Loucy (cell line): ENCODE results near the gene G6PC1.

ENCODE experiments used
- H2AFZ ChIP-seq: fragments of 200-600 bp; sonication (generic); 2 replicates; pipeline ENCODE4 v1.6.0; 2016; ENCODE audit warnings: antibody characterized with exemption, mild to moderate bottlenecking, low read length, moderate library complexity
- H3F3A ChIP-seq: fragments of 200-600 bp; 2 replicates; pipeline ENCODE4 v1.6.0; 2016; ENCODE audit warnings: antibody characterized with exemption, low read depth, mild to moderate bottlenecking
- H3K27me3 ChIP-seq: fragments of 200-600 bp; sonication (generic); 2 replicates; pipeline ENCODE4 v1.6.1; 2014; ENCODE audit warnings: low read length, mild to moderate bottlenecking; ENCODE audit not compliant: insufficient read depth, poor library complexity, severe bottlenecking
- H3K36me3 ChIP-seq: fragments of 200-600 bp; sonication (generic); 2 replicates; pipeline ENCODE4 v1.6.1; 2016; ENCODE audit warnings: low read length; ENCODE audit not compliant: insufficient read depth
- H3K4me1 ChIP-seq: fragments of 200-600 bp; sonication (generic); 2 replicates; pipeline ENCODE4 v1.5.1; 2014; ENCODE audit warnings: low read length, mild to moderate bottlenecking; ENCODE audit not compliant: insufficient read depth, poor library complexity, severe bottlenecking
- H3K4me2 ChIP-seq: fragments of 200-600 bp; sonication (generic); 2 replicates; pipeline ENCODE4 v1.6.0; 2014; ENCODE audit warnings: antibody characterized with exemption, low read length, low read depth, mild to moderate bottlenecking; ENCODE audit not compliant: poor library complexity, severe bottlenecking
- H3K4me3 ChIP-seq: fragments of 200-600 bp; sonication (generic); 2 replicates; pipeline ENCODE4 v1.5.1; 2014; ENCODE audit warnings: low read length, mild to moderate bottlenecking, mixed read lengths; ENCODE audit not compliant: poor library complexity, severe bottlenecking
- H3K79me2 ChIP-seq: fragments of 200-600 bp; sonication (generic); 2 replicates; pipeline ENCODE4 v1.6.1; 2014; ENCODE audit warnings: low read length; ENCODE audit not compliant: insufficient read depth
- H3K9ac ChIP-seq: fragments of 200-600 bp; sonication (generic); 2 replicates; pipeline ENCODE4 v1.6.0; 2014; ENCODE audit warnings: mild to moderate bottlenecking, low read depth, low read length, moderate library complexity; ENCODE audit not compliant: poor library complexity, severe bottlenecking
- H3K9me2 ChIP-seq: fragments of 200-600 bp; sonication (generic); replicated peaks from 2 replicates; pipeline ENCODE4 v1.6.1; 2016; ENCODE audit warnings: low read depth, low read length, mixed read lengths
- H3K9me3 ChIP-seq: fragments of 200-600 bp; sonication (generic); 2 replicates; pipeline ENCODE4 v1.6.1; 2014; ENCODE audit warnings: mild to moderate bottlenecking, antibody characterized with exemption, low read length, low read depth; ENCODE audit not compliant: insufficient read depth
- H4K20me1 ChIP-seq: fragments of 200-600 bp; sonication (generic); 2 replicates; pipeline ENCODE4 v1.6.0; 2014; ENCODE audit warnings: antibody characterized with exemption, low read length, mild to moderate bottlenecking; ENCODE audit not compliant: insufficient read depth, poor library complexity, severe bottlenecking
- CTCF ChIP-seq: fragments of 200-600 bp; sonication (generic); conservative IDR thresholded peaks from 2 replicates; pipeline ENCODE4 v1.5.1; 2014; ENCODE audit warnings: mild to moderate bottlenecking, antibody characterized with exemption, low read length
- EZH2phosphoT487 ChIP-seq: fragments of 200-600 bp; IDR thresholded peaks from 2 replicates; pipeline ENCODE4 v1.6.1; 2018; ENCODE audit warnings: antibody characterized with exemption, mild to moderate bottlenecking, moderate library complexity, borderline replicate concordance

The G6PC1 gene

GRCh38 chr17:42852351-42852750 lies 48.2 kb upstream of the G6PC1 start:
- Histone ChIP-seq H3K4me2 (no peak overlapping the region), H3K4me3 (no peak overlapping the region), H4K20me1 (no peaks in the 10 kb centered on the region), H3F3A (no peaks in the 10 kb centered on the region), H3K27me3 (no peaks in the 10 kb centered on the region), H3K36me3 (no peaks in the 10 kb centered on the region), H3K79me2 (no peaks in the 10 kb centered on the region), H3K9me3 (no peaks in the 10 kb centered on the region), H2AFZ (no peak overlapping the region), H3K9ac (no peak overlapping the region), H3K4me1 (no peaks in the 10 kb centered on the region), H3K9me2 (no peaks in the 10 kb centered on the region)
- TF ChIP-seq CTCF (no peak), EZH2phosphoT487 (no peak)

DNA sequence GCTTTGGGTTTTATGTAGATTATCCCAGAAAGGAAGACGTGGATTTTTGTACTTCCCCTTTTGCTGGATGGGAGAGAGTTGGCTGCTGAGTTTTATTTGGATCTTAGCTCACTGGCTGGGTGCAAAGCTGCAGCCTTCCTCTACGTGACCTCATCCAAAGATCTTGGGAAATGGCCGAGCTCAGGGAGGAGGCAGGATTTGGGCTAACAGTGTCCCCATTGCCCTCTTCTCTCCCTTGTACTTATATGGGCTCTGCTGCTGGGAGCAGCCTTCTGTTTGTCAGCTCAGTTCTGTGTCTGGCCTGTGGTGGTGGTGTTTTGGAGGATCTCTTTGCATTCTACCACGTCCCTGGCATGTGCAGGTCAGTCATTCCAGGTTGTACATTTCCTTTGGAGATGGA lies 47.6 kb upstream of the G6PC1 start:
- Histone ChIP-seq H3K9ac (no peak overlapping the region), H3K27me3 (no peaks in the 10 kb centered on the region), H3K4me3 (no peak overlapping the region), H3K79me2 (no peaks in the 10 kb centered on the region), H3K4me2 (no peak overlapping the region), H3F3A (no peaks in the 10 kb centered on the region), H3K36me3 (no peaks in the 10 kb centered on the region), H2AFZ (no peak overlapping the region), H4K20me1 (no peaks in the 10 kb centered on the region), H3K9me3 (no peaks in the 10 kb centered on the region), H3K4me1 (no peaks in the 10 kb centered on the region), H3K9me2 (no peaks in the 10 kb centered on the region)
- TF ChIP-seq EZH2phosphoT487 (no peak), CTCF (no peak)

DNA sequence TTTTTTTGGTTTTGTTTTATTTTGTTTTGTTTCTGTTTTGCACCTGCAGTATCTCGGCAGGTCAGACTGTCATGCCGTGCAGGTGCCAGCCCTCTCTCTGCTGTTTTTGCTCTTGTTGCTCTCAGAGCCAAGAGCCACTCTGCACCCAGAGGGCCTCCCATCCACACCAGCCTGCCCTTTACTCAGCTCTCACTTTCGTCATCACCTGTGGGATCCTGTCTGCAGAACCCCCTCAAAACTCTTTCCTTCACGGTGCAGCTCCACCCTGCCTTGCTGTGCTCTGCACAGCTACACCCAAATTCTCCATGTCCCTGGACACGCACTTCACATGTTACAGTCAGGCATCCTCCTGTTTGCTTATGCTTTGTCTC lies 47.0 kb upstream of the G6PC1 start:
- Histone ChIP-seq H3K4me3 (no peak overlapping the region), H3K4me1 (no peaks in the 10 kb centered on the region), H2AFZ (no peak overlapping the region), H3K9ac (no peak overlapping the region), H3K36me3 (no peaks in the 10 kb centered on the region), H3K79me2 (no peaks in the 10 kb centered on the region), H3K4me2 (no peak overlapping the region), H3F3A (no peaks in the 10 kb centered on the region), H4K20me1 (no peaks in the 10 kb centered on the region), H3K9me2 (no peaks in the 10 kb centered on the region), H3K9me3 (no peaks in the 10 kb centered on the region), H3K27me3 (no peaks in the 10 kb centered on the region)
- TF ChIP-seq EZH2phosphoT487 (no peak), CTCF (no peak)
